Trophoblast cell (in vitro differentiated cells and primary cell): Measurements from ENCODE around the gene PAPPA.

Experiments
- DNase-seq, 2 donors: peaks; one replicate each; pipeline ENCODE4 v3.0.0-alpha.2; 2016
- H2AFZ ChIP-seq: 2 replicates; pipeline ENCODE4 v1.6.1; 2013; ENCODE audit warnings: low read length, moderate library complexity, mild to moderate bottlenecking; ENCODE audit not compliant: insufficient read depth, poor library complexity
- H2AK5ac ChIP-seq: 2 replicates; pipeline ENCODE4 v1.6.1; 2013; ENCODE audit warnings: mild to moderate bottlenecking, low read length
- H2BK120ac ChIP-seq: 2 replicates; pipeline ENCODE4 v1.6.1; 2013; ENCODE audit warnings: low read length, mild to moderate bottlenecking, moderate library complexity; ENCODE audit not compliant: insufficient read depth, poor library complexity
- H2BK12ac ChIP-seq: 2 replicates; pipeline ENCODE4 v1.6.1; 2013; ENCODE audit warnings: mild to moderate bottlenecking, low read length, moderate library complexity
- H2BK5ac ChIP-seq: 2 replicates; pipeline ENCODE4 v1.6.1; 2013; ENCODE audit warnings: low read length, low read depth, moderate library complexity, mild to moderate bottlenecking; ENCODE audit not compliant: poor library complexity
- H3K14ac ChIP-seq: 2 replicates; pipeline ENCODE4 v1.6.1; 2013; ENCODE audit warnings: mild to moderate bottlenecking, low read length
- H3K18ac ChIP-seq: 2 replicates; pipeline ENCODE4 v1.6.1; 2013; ENCODE audit warnings: mild to moderate bottlenecking, low read length
- H3K23ac ChIP-seq: 2 replicates; pipeline ENCODE4 v1.6.1; 2013; ENCODE audit warnings: low read length
- H3K27ac ChIP-seq: 2 replicates; pipeline ENCODE4 v1.5.1; 2013; ENCODE audit warnings: low read depth, mild to moderate bottlenecking, inconsistent platforms, low read length, moderate library complexity
- H3K27me3 ChIP-seq: 2 replicates; pipeline ENCODE4 v1.6.1; 2013; ENCODE audit warnings: inconsistent platforms, mild to moderate bottlenecking, low read length, moderate library complexity; ENCODE audit not compliant: insufficient read depth
- H3K36me3 ChIP-seq, 2 experiments: 1 replicate in 1 of 2; 2 replicates in 1 of 2; pipeline ENCODE4 v1.6.1; 2013; ENCODE audit warnings: low read length in 2 of 2, mild to moderate bottlenecking in 2 of 2, moderate library complexity in 1 of 2; ENCODE audit not compliant: insufficient read depth in 2 of 2, control insufficient read depth in 1 of 2
- H3K4ac ChIP-seq: 2 replicates; pipeline ENCODE4 v1.6.1; 2013; ENCODE audit warnings: low read depth, mild to moderate bottlenecking, low read length, moderate library complexity
- H3K4me1 ChIP-seq, 2 experiments: 1 replicate in 1 of 2; 2 replicates in 1 of 2; pipeline ENCODE4 v1.6.1; 2013; ENCODE audit warnings: low read length in 2 of 2, mild to moderate bottlenecking in 2 of 2, moderate library complexity in 1 of 2; ENCODE audit not compliant: insufficient read depth in 2 of 2, control insufficient read depth in 1 of 2
- H3K4me2 ChIP-seq: 2 replicates; pipeline ENCODE4 v1.6.1; 2013; ENCODE audit warnings: inconsistent platforms, mild to moderate bottlenecking, low read length, moderate library complexity
- H3K4me3 ChIP-seq: 2 replicates; pipeline ENCODE4 v1.5.1; 2013; ENCODE audit warnings: mild to moderate bottlenecking, low read depth, low read length, inconsistent platforms
- H3K79me1 ChIP-seq: one replicate; pipeline ENCODE4 v1.6.1; 2013; ENCODE audit warnings: low read length
- H3K79me2 ChIP-seq: 2 replicates; pipeline ENCODE4 v1.6.1; 2013; ENCODE audit warnings: low read length, mild to moderate bottlenecking; ENCODE audit not compliant: control insufficient read depth, insufficient read depth, poor library complexity
- H3K9ac ChIP-seq: 2 replicates; pipeline ENCODE4 v1.6.1; 2013; ENCODE audit warnings: mild to moderate bottlenecking, low read length
- H3K9me3 ChIP-seq: 2 replicates; pipeline ENCODE4 v1.6.1; 2013; ENCODE audit warnings: low read depth, mild to moderate bottlenecking, control low read depth, inconsistent platforms, low read length; ENCODE audit not compliant: insufficient read depth
- H4K12ac ChIP-seq: 2 replicates; pipeline ENCODE4 v1.6.1; 2013; ENCODE audit warnings: low read depth, mild to moderate bottlenecking, low read length, moderate library complexity
- H4K8ac ChIP-seq: 2 replicates; pipeline ENCODE4 v1.6.1; 2013; ENCODE audit warnings: low read depth, mild to moderate bottlenecking, low read length, moderate library complexity
- H4K91ac ChIP-seq: one replicate; pipeline ENCODE4 v1.6.1; 2013; ENCODE audit warnings: low read depth, mild to moderate bottlenecking, low read length, moderate library complexity
- WGBS: extraction: QIAGEN DNeasy Blood & Tissue Kit; methylation state at CpG from one replicate; pipeline ENCODE4 v1.1.7; 2013; ENCODE audit warnings: missing lambda C conversion rate; ENCODE audit not compliant: insufficient read length, insufficient coverage; ENCODE audit errors: extremely low coverage; 5-methylcytosine and 5-hydroxymethylcytosine counted together

PAPPA gene

GRCh38 chr9:116168231-116168630 is 14.6 kb downstream of the PAPPA start:
- H3K23ac ChIP-seq = no peak overlapping the region
- no peak overlapping the region for H2BK12ac ChIP-seq
- no peak overlapping the region for H4K12ac ChIP-seq
- no peaks in the 10 kb centered on the region for H3K79me2 ChIP-seq
- no peak overlapping the region for H2AK5ac ChIP-seq
- DNase-seq = no peak
- no peaks in the 10 kb centered on the region for H3K36me3 ChIP-seq
- no peaks in the 10 kb centered on the region for H3K4me1 ChIP-seq
- no peak overlapping the region for H3K4me2 ChIP-seq
- no peak overlapping the region for H3K4ac ChIP-seq
- H2AFZ ChIP-seq = no peak overlapping the region
- H3K18ac ChIP-seq = no peak overlapping the region
- H3K9ac ChIP-seq = no peak overlapping the region
- no peaks in the 10 kb centered on the region for H3K27me3 ChIP-seq
- H3K4me3 ChIP-seq = no peak overlapping the region
- no peak overlapping the region for H2BK120ac ChIP-seq
- no peak overlapping the region for H4K91ac ChIP-seq
- H3K27ac ChIP-seq = no peak overlapping the region
- no peak overlapping the region for H4K8ac ChIP-seq
- H2BK5ac ChIP-seq = no peak overlapping the region
- peaks cover under 1% of the 10 kb centered on the region for H3K79me1 ChIP-seq
- H3K9me3 ChIP-seq = no peaks in the 10 kb centered on the region
- H3K14ac ChIP-seq = no peak overlapping the region

GRCh38 chr9:116172216-116172615 is 18.6 kb downstream of the PAPPA start:
- Histone ChIP-seq H2BK12ac (no peak overlapping the region), H2BK120ac (no peak overlapping the region), H3K27me3 (no peaks in the 10 kb centered on the region), H3K36me3 (no peaks in the 10 kb centered on the region), H3K27ac (no peak overlapping the region), H2AK5ac (no peak overlapping the region), H3K4me2 (no peak overlapping the region), H3K79me1 (no peaks in the 10 kb centered on the region), H2AFZ (no peak overlapping the region), H3K4me1 (no peaks in the 10 kb centered on the region), H4K12ac (no peak overlapping the region), H3K18ac (no peak overlapping the region), H3K4me3 (no peak overlapping the region), H3K79me2 (no peaks in the 10 kb centered on the region), H4K91ac (no peak overlapping the region), H3K14ac (no peak overlapping the region), H2BK5ac (no peak overlapping the region), H3K23ac (no peak overlapping the region), H3K4ac (no peak overlapping the region), H3K9ac (no peak overlapping the region), H4K8ac (no peak overlapping the region), H3K9me3 (no peaks in the 10 kb centered on the region)
- WGBS = no CpG with 5 or more reads among the region's 2 CpGs
- no peak for DNase-seq

GRCh38 chr9:116174347-116174746 is 20.8 kb downstream of the PAPPA start:
- Histone ChIP-seq H3K9ac (no peak overlapping the region), H2BK120ac (no peak overlapping the region), H2BK5ac (no peak overlapping the region), H3K27me3 (no peaks in the 10 kb centered on the region), H3K27ac (no peak overlapping the region), H3K23ac (no peak overlapping the region), H4K12ac (no peak overlapping the region), H3K4ac (no peak overlapping the region), H2AFZ (no peak overlapping the region), H3K4me1 (no peaks in the 10 kb centered on the region), H3K9me3 (no peaks in the 10 kb centered on the region), H2AK5ac (no peak overlapping the region), H4K8ac (no peak overlapping the region), H3K18ac (no peak overlapping the region), H3K4me3 (no peak overlapping the region), H3K79me1 (no peaks in the 10 kb centered on the region), H3K4me2 (no peak overlapping the region), H3K36me3 (peaks cover 0 to 1% of the 10 kb centered on the region in 2 experiments), H4K91ac (no peak overlapping the region), H3K14ac (no peak overlapping the region), H3K79me2 (no peaks in the 10 kb centered on the region), H2BK12ac (no peak overlapping the region)
- WGBS = no CpG with 5 or more reads among the region's 1 CpG
- DNase-seq = no peak

GRCh38 chr9:116175614-116176013 is 22.0 kb downstream of the PAPPA start:
- H3K9ac ChIP-seq = no peak overlapping the region
- H3K18ac ChIP-seq = no peak overlapping the region
- H3K4me1 ChIP-seq = no peaks in the 10 kb centered on the region
- no peaks in the 10 kb centered on the region for H3K9me3 ChIP-seq
- peaks cover 0 to 1% of the 10 kb centered on the region in 2 experiments for H3K36me3 ChIP-seq
- H3K4me2 ChIP-seq = no peak overlapping the region
- no peak overlapping the region for H3K23ac ChIP-seq
- H3K79me1 ChIP-seq = no peaks in the 10 kb centered on the region
- no peaks in the 10 kb centered on the region for H3K79me2 ChIP-seq
- DNase-seq = no peak
- H2AFZ ChIP-seq = no peak overlapping the region
- H2BK120ac ChIP-seq = no peak overlapping the region
- no peak overlapping the region for H3K14ac ChIP-seq
- H4K12ac ChIP-seq = no peak overlapping the region
- no peak overlapping the region for H2AK5ac ChIP-seq
- no peak overlapping the region for H3K4ac ChIP-seq
- WGBS = no CpG with 5 or more reads among the region's 1 CpG
- H3K27me3 ChIP-seq = no peaks in the 10 kb centered on the region
- H4K91ac ChIP-seq = no peak overlapping the region
- no peak overlapping the region for H3K27ac ChIP-seq
- no peak overlapping the region for H3K4me3 ChIP-seq
- no peak overlapping the region for H4K8ac ChIP-seq
- no peak overlapping the region for H2BK5ac ChIP-seq
- H2BK12ac ChIP-seq = no peak overlapping the region
